Neutrophil (primary cell): ENCODE measurements around the gene FAM83C.
"Not testable (repeated sequence)": the region's sequence is repeated elsewhere in the genome, so short reads cannot be mapped to it uniquely, and the experiment has no call there.

Experiments used
- H3K27ac ChIP-seq: fragments of 200-600 bp; sonication (generic); 2 replicates; pipeline ENCODE4 v1.5.1; 2016; ENCODE audit warnings: mild to moderate bottlenecking, moderate library complexity
- H3K27me3 ChIP-seq: fragments of 200-600 bp; sonication (generic); 2 replicates; pipeline ENCODE4 v1.6.0; 2016; ENCODE audit warnings: mild to moderate bottlenecking
- H3K36me3 ChIP-seq: fragments of 200-600 bp; sonication (generic); 2 replicates; pipeline ENCODE4 v1.5.1; 2017
- H3K4me1 ChIP-seq, 2 experiments: fragments of 200-600 bp in 1 of 2; sonication (generic) in 1 of 2; 1 replicate in 1 of 2; 2 replicates in 1 of 2; pipeline versions ENCODE4 v1.5.1 to v1.6.1; 2013 to 2016; ENCODE audit warnings: low read depth in 1 of 2, low read length in 1 of 2, mild to moderate bottlenecking in 1 of 2, moderate library complexity in 1 of 2; ENCODE audit not compliant: control insufficient read depth in 1 of 2, insufficient read depth in 1 of 2
- H3K4me3 ChIP-seq, 2 experiments: fragments of 200-600 bp in 1 of 2; sonication (generic) in 1 of 2; 1 replicate in 1 of 2; 2 replicates in 1 of 2; pipeline ENCODE4 v1.5.1; 2013 to 2016; ENCODE audit warnings: low read depth in 1 of 2, low read length in 1 of 2, mild to moderate bottlenecking in 1 of 2, moderate library complexity in 1 of 2
- H3K9me3 ChIP-seq: fragments of 200-600 bp; sonication (generic); 2 replicates; pipeline ENCODE4 v1.5.1; 2016
- CTCF ChIP-seq: fragments of 200-600 bp; sonication (generic); IDR thresholded peaks from 2 replicates; pipeline ENCODE4 v1.5.1; 2016; ENCODE audit warnings: antibody characterized with exemption

Gene FAM83C

GRCh38 chr20:35270021-35270902 is 22.0 kb downstream of the FAM83C start:
- H3K27me3 ChIP-seq, result no peaks in the 10 kb centered on the region
- H3K4me3 ChIP-seq, result no peak overlapping the region
- no peaks in the 10 kb centered on the region for H3K9me3 ChIP-seq
- TF ChIP-seq CTCF, result no peak
- no peaks in the 10 kb centered on the region for H3K4me1 ChIP-seq
- H3K36me3 ChIP-seq, result peaks cover 91% of the 10 kb centered on the region
- H3K27ac ChIP-seq, result no peak overlapping the region

GRCh38 chr20:35269055-35269781 is 23.0 kb downstream of the FAM83C start:
- Histone ChIP-seq H3K4me3 (no peak overlapping the region), H3K36me3 (peaks cover 88% of the 10 kb centered on the region), H3K4me1 (no peaks in the 10 kb centered on the region), H3K27me3 (no peaks in the 10 kb centered on the region), H3K9me3 (no peaks in the 10 kb centered on the region), H3K27ac (no peak overlapping the region)
- TF ChIP-seq CTCF, result peak; percentile 59

- Histone ChIP-seq H3K4me3 (no peak overlapping the region), H3K4me1 (no peaks in the 10 kb centered on the region), H3K27me3 (no peaks in the 10 kb centered on the region), H3K27ac (no peak overlapping the region), H3K36me3 (peaks cover 83% of the 10 kb centered on the region), H3K9me3 (no peaks in the 10 kb centered on the region)
- TF ChIP-seq CTCF, result no peak
Observed at GRCh38 chr20:35267092-35267491, 25.1 kb downstream of the FAM83C start.

GRCh38 chr20:35264755-35265154 is 27.5 kb downstream of the FAM83C start:
- H3K36me3 ChIP-seq, result peaks cover 72% of the 10 kb centered on the region
- no peaks in the 10 kb centered on the region for H3K27me3 ChIP-seq
- no peak overlapping the region for H3K27ac ChIP-seq
- no peaks in the 10 kb centered on the region for H3K4me1 ChIP-seq
- no peak overlapping the region for H3K4me3 ChIP-seq
- H3K9me3 ChIP-seq, result no peaks in the 10 kb centered on the region
- no peak for TF ChIP-seq CTCF

- Histone ChIP-seq H3K27me3 (no peaks in the 10 kb centered on the region), H3K27ac (no peak overlapping the region), H3K4me1 (no peaks in the 10 kb centered on the region), H3K4me3 (no peak overlapping the region), H3K36me3 (peaks cover 69% of the 10 kb centered on the region), H3K9me3 (no peaks in the 10 kb centered on the region)
- no peak for TF ChIP-seq CTCF
Observed at GRCh38 chr20:35263532-35264341, 28.5 kb downstream of the FAM83C start.

DNA sequence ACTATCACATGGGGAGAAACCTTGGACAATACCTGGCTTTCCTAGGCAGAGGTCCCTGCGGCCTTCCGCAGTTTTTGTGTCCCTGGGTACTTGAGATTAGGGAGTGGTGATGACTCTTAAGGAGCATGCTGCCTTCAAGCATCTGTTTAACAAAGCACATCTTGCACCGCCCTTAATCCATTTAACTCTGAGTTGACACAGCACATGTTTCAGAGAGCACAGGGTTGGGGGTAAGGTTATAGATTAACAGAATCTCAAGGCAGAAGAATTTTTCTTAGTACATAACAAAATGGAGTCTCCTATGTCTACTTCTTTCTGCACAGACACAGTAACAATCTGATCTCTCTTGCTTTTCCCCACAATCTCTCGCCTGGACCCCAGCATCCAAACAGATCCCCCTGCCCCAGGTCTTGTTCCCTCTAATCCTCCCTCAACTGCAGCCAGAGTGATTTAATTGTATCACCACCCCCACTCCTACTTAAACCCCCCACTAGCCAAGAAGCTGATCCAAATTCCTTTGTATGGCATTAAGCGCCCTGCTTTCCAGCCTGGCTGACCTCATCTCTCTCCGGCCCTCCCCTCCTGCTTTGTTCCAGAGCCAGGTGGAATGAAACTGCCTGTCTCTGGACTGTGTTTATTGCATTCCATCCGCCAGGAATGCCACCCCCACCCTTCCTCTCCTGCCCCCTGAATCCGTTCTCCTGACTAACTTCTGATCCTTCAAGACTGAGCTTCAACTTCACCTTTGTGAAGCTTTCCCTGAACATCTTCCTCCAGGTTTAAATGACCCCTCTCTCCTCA is 29.3 kb downstream of the FAM83C start:
- H3K9me3 ChIP-seq, H3K4me1 ChIP-seq, H3K27ac ChIP-seq, H3K4me3 ChIP-seq, H3K27me3 ChIP-seq: not testable (repeated sequence)
- H3K36me3 ChIP-seq, result peaks cover 66% of the 10 kb centered on the region

GRCh38 chr20:35262321-35262720 is 29.9 kb downstream of the FAM83C start:
- H3K36me3 ChIP-seq, result peaks cover 61% of the 10 kb centered on the region
- H3K27me3 ChIP-seq, H3K4me3 ChIP-seq, H3K4me1 ChIP-seq, H3K9me3 ChIP-seq, H3K27ac ChIP-seq: not testable (repeated sequence)
